Brain microvascular endothelial cell (primary cell): ENCODE data around the gene SAMD4A.

Experiments
- DNase-seq: peaks from one replicate; pipeline ENCODE4 v3.0.0-alpha.2; 2020
- H3K27ac ChIP-seq: fragments of 250-450 bp; sonication (Bioruptor Pico); 2 replicates; pipeline ENCODE4 v1.5.1; 2020; ENCODE audit warnings: mild to moderate bottlenecking, moderate library complexity
- H3K27me3 ChIP-seq: fragments of 250-450 bp; sonication (Bioruptor Pico); replicated peaks from 2 replicates; pipeline ENCODE4 v1.5.1; 2020; ENCODE audit warnings: mild to moderate bottlenecking
- H3K36me3 ChIP-seq: fragments of 250-450 bp; sonication (Bioruptor Pico); replicated peaks from 2 replicates; pipeline ENCODE4 v1.5.1; 2020; ENCODE audit warnings: mild to moderate bottlenecking
- H3K4me3 ChIP-seq: 2 replicates; pipeline ENCODE4 v1.5.1; 2011; ENCODE audit warnings: low read depth, mild to moderate bottlenecking, control low read depth, low read length, moderate library complexity
- in situ Hi-C: cut with HindIII; loops from 2 replicates; pipeline ENCODE4 v1.10.0; 2017; ENCODE audit warnings: low sequenced_read_pairs, low pct_ligation_motif_present
- TF ChIP-seq, protein P1 (sequence below): IDR thresholded peaks from 2 replicates; pipeline ENCODE4 v1.5.1; 2011; ENCODE audit warnings: low read depth, mild to moderate bottlenecking, moderate library complexity, low read length, control low read depth, inconsistent platforms; ENCODE audit errors: missing control alignments

The SAMD4A gene

DNA sequence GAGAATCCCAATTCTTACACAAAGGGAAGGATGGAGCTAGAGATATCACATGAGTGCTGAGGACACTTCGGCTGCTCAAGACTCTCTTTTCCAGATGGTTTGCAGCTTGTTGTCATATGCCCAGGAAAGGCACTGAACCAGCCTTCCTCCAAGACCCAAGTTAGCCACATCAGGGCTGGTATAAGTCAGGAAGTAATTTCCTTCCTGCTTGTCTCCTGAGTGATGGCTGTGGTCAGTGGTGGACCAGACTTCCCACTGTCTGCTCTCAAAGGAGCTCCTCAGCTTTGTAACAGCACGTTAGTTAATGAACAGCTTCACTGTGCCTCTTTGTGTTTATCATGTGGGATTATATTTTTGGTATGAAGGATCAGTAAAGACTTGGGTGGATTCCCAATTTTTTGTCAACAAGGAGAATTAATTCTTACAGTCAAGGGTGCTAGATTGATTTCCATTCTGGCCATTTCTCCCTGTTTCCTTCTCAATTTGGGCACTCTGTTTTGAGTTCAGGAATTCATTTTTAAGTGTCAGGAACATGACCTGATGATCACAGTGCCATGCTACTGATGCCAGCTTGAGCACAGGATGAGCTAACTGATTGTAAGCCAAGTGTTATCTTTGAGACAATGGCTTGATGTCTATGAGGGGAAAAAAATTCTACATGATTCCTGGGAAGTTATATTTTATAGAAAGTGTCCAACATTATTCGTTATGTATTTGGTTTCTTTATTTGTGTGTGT, 189.9 kb downstream of the SAMD4A start:
- DNase-seq, result no peak
- Histone ChIP-seq H3K27me3 (no peaks in the 10 kb centered on the region), H3K4me3 (no peak overlapping the region), H3K27ac (no peak overlapping the region), H3K36me3 (peaks cover 12% of the 10 kb centered on the region)
- in situ Hi-C loops, result no loop called here
- TF ChIP-seq, protein P1, sequence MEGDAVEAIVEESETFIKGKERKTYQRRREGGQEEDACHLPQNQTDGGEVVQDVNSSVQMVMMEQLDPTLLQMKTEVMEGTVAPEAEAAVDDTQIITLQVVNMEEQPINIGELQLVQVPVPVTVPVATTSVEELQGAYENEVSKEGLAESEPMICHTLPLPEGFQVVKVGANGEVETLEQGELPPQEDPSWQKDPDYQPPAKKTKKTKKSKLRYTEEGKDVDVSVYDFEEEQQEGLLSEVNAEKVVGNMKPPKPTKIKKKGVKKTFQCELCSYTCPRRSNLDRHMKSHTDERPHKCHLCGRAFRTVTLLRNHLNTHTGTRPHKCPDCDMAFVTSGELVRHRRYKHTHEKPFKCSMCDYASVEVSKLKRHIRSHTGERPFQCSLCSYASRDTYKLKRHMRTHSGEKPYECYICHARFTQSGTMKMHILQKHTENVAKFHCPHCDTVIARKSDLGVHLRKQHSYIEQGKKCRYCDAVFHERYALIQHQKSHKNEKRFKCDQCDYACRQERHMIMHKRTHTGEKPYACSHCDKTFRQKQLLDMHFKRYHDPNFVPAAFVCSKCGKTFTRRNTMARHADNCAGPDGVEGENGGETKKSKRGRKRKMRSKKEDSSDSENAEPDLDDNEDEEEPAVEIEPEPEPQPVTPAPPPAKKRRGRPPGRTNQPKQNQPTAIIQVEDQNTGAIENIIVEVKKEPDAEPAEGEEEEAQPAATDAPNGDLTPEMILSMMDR, result no peak

DNA sequence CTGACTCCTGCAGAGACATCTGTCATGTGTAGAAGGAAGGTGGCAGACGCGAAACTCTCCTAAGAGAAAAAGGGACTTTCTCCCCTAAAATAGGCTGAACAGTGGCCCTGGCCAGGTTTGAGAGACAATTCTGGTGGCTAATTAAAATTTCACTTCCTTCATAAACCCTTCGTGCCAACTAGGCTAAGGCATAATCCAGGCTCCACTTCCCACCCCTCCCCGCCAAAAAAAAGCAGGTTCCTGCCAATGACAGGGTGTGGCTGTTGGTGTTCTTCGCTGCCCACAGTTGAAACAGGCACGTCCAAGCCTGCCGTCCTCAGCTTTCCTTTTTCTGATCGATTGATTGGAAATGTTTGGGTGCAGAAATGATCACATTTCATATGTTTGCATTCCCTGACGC, 191.1 kb downstream of the SAMD4A start:
- Histone ChIP-seq H3K4me3 (no peak overlapping the region), H3K27ac (no peak overlapping the region), H3K27me3 (no peaks in the 10 kb centered on the region), H3K36me3 (peaks cover 13% of the 10 kb centered on the region)
- in situ Hi-C loops, result no loop called here
- TF ChIP-seq, protein P1, result no peak
- no peak for DNase-seq

DNA sequence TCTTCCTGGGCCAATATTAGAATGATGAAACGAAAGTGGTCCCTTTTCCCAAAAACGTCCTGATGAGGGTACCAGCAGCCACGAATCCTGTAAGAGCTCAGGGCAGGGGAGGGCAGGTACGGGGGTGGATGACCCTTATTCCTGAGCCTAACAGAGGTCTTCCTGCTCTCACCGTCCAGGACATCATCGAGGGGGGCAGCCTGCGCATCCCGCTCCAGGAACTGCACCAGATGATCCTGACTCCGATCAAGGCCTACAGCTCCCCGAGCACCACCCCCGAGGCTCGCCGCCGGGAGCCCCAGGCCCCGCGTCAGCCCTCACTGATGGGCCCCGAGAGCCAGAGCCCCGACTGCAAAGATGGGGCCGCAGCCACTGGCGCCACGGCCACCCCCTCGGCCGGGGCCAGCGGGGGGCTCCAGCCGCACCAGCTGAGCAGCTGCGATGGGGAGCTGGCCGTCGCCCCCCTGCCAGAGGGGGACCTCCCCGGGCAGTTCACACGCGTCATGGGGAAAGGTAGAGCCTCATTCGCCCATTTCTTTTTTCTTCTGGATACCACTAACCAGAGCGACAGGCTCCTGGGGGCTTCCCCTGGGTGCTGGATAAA, 193.2 kb downstream of the SAMD4A start:
- in situ Hi-C loops, result no loop called here
- no peak for DNase-seq
- Histone ChIP-seq H3K4me3 (no peak overlapping the region), H3K36me3 (peaks cover 24% of the 10 kb centered on the region), H3K27me3 (no peaks in the 10 kb centered on the region), H3K27ac (no peak overlapping the region)
- TF ChIP-seq, protein P1, result no peak

DNA sequence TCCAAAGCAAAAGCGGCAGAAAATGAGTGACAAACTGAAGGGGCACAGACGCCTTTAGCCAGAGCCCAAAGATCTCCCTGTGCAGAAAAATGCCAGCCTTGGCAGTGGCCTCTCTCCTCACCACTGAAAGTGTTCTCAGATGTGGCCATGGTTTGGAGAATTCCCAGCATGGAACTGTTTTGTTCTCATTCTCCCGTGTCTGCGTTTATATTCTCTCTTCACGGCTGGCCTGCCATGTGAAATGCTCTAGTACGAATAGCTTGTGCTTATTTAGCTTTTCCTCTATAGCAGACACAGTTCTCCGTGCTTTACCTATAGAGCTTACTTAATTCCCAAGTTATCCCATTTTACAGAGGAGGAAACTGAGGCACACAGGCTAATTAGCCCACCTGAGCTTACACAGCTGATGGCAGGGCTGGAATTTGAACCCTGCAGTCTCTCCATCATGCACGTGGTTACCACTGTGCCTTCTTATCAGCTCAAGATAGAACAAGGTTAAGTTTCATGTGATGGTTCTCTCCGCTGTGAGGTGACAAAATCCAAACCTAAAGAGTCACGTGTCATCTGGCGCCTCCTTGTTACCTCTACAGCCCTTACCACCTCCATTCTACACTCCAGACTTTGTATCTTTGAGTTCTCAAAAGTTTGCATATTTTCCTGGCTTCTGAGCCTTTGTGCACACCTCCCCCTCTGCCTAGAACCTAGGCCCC, 194.1 kb downstream of the SAMD4A start:
- TF ChIP-seq, protein P1, result no peak
- in situ Hi-C loops, result no loop called here
- Histone ChIP-seq H3K27me3 (no peaks in the 10 kb centered on the region), H3K4me3 (no peak overlapping the region), H3K36me3 (peaks cover 23% of the 10 kb centered on the region), H3K27ac (no peak overlapping the region)
- no peak for DNase-seq

DNA sequence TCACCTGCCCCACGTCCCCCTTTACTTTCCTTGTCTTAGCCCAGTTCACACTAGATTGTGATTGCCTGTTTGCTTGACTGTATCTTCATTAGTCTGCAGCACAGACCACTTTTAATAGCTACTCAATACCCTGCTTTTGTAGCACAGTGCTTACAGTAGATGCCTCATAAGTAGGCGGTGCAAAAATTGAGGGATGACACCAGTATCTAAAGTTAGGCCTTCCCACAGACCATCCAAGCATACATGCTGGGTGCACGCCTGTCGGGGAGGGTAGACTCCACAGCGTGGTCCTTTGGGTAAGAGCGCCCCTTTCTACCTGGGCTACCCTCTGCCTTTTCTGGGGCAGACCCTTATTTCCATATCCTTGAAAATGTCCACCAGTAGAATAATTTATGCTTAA, 194.9 kb downstream of the SAMD4A start:
- Histone ChIP-seq H3K36me3 (peaks cover 23% of the 10 kb centered on the region), H3K27me3 (no peaks in the 10 kb centered on the region), H3K4me3 (no peak overlapping the region), H3K27ac (no peak overlapping the region)
- TF ChIP-seq, protein P1, result no peak
- in situ Hi-C loops, result no loop called here
- DNase-seq, result no peak
